GM12878 (cell line): Measurements from ENCODE around the gene NAXE. TPM values are rescaled to one million over a fixed set of nuclear protein-coding genes. Genes with fewer than 3 reads are reported as not detected.

ENCODE experiments used
- ATAC-seq: fragments of 200-7000 bp; cut with Tn5 transposase; 3 replicates; pipeline ENCODE4 v1.9.1; 2020; ENCODE audit warnings: mild to moderate bottlenecking, moderate library complexity
- BruUV-seq: library from RNA; stranded (reverse); fragments of 400-500 nt; replicated peaks from 2 replicates; lab custom pipeline; 2021; lab: Mats Ljungman, UMichigan
- CTCF ChIA-PET: fragments of 300-600 bp; sonication (Branson Sonifier 250); formaldehyde crosslinking; extraction: SDS; loops from one replicate; lab custom pipeline; 2021; ENCODE audit warnings: inconsistent platforms; lab: Yijun Ruan, JAX
- POLR2A ChIA-PET: fragments of 350-600 bp; formaldehyde crosslinking; extraction: SDS; loops from one replicate; lab custom pipeline; 2021; ENCODE audit warnings: inconsistent platforms; lab: Charles Lee
- RAD21 ChIA-PET: fragments of 300-600 bp; sonication (Branson Sonifier 250); formaldehyde crosslinking; loops from one replicate; lab custom pipeline; 2023; ENCODE audit warnings: antibody characterized with exemption; ENCODE audit not compliant: unreplicated experiment; lab: Charles Lee
- SMC1A ChIA-PET: fragments of 300-600 bp; sonication (Branson Sonifier 250); formaldehyde crosslinking; loops from one replicate; lab custom pipeline; 2023; ENCODE audit not compliant: unreplicated experiment, uncharacterized antibody; lab: Charles Lee
- DNase-seq: peaks from one replicate; pipeline ENCODE4 v3.0.0-alpha.2; 2011; ENCODE audit warnings: low read depth, low spot score
- FAIRE-seq: peaks from 3 replicates; lab custom pipeline; 2011; peaks lifted over from hg19 to GRCh38; lab: Jason Lieb, UNC
- H2AFZ ChIP-seq: 2 replicates; pipeline ENCODE4 v1.6.0; 2011; ENCODE audit warnings: low read depth, low read length, control low read depth; ENCODE audit not compliant: control insufficient read depth
- H3K27ac ChIP-seq: 2 replicates; pipeline ENCODE4 v1.5.1; 2011; ENCODE audit warnings: control low read depth; ENCODE audit not compliant: control insufficient read depth, insufficient read depth
- H3K27me3 ChIP-seq, 2 experiments: replicated peaks in 1 of 2; 2 replicates each; pipeline versions ENCODE4 v1.6.0 to v1.6.1; 2011; ENCODE audit warnings: low read length in 1 of 2; ENCODE audit not compliant: control insufficient read depth in 2 of 2, insufficient read depth in 2 of 2
- H3K36me3 ChIP-seq, 2 experiments: 2 replicates each; pipeline ENCODE4 v1.5.1; 2011; ENCODE audit warnings: low read length in 1 of 2; ENCODE audit not compliant: control insufficient read depth in 2 of 2, insufficient read depth in 2 of 2
- H3K4me1 ChIP-seq: 2 replicates; pipeline ENCODE4 v1.6.1; 2011; ENCODE audit warnings: mild to moderate bottlenecking, low read length, moderate library complexity, mixed read lengths; ENCODE audit not compliant: control insufficient read depth, insufficient read depth
- H3K4me2 ChIP-seq: 2 replicates; pipeline ENCODE4 v1.6.0; 2011; ENCODE audit warnings: control low read depth; ENCODE audit not compliant: control insufficient read depth, insufficient read depth
- H3K4me3 ChIP-seq: fragments of 200-600 bp; sonication (generic); 2 replicates; pipeline ENCODE4 v1.5.1; 2016
- H3K79me2 ChIP-seq: 2 replicates; pipeline ENCODE4 v1.6.0; 2011; ENCODE audit warnings: low read length; ENCODE audit not compliant: control insufficient read depth, insufficient read depth
- H3K9ac ChIP-seq: 2 replicates; pipeline ENCODE4 v1.8.0; 2011; ENCODE audit warnings: low read length, control low read depth, mixed read lengths; ENCODE audit not compliant: control insufficient read depth, insufficient read depth
- H3K9me3 ChIP-seq: replicated peaks from 3 replicates; pipeline ENCODE4 v1.5.1; 2011; ENCODE audit warnings: mild to moderate bottlenecking, low read length; ENCODE audit not compliant: control insufficient read depth, insufficient read depth
- H4K20me1 ChIP-seq: 2 replicates; pipeline ENCODE4 v1.6.0; 2011; ENCODE audit not compliant: control insufficient read depth, insufficient read depth
- DPF2 ChIP-seq: fragments of 450-650 bp; IDR thresholded peaks from 2 replicates; pipeline ENCODE4 v1.6.1; 2017; ENCODE audit warnings: mild to moderate bottlenecking
- EGR1 ChIP-seq, 2 experiments: IDR thresholded peaks; 1 replicate in 1 of 2; 2 replicates in 1 of 2; pipeline ENCODE4 v1.6.1; 2011 to 2012; ENCODE audit warnings: low read depth in 2 of 2, low read length in 2 of 2, borderline replicate concordance in 1 of 2, mild to moderate bottlenecking in 1 of 2, moderate library complexity in 1 of 2
- ETV6 ChIP-seq, 2 experiments: fragments of 450-650 bp in 1 of 2; IDR thresholded peaks in 1 of 2; conservative IDR thresholded peaks in 1 of 2; 2 replicates each; pipeline ENCODE4 v1.6.1; 2014; ENCODE audit warnings: antibody characterized with exemption in 1 of 2, borderline replicate concordance in 1 of 2, low read depth in 1 of 2, mild to moderate bottlenecking in 1 of 2, moderate library complexity in 1 of 2
- FOS ChIP-seq: IDR thresholded peaks from 3 replicates; pipeline ENCODE4 v1.6.1; 2011; ENCODE audit warnings: borderline replicate concordance; ENCODE audit not compliant: insufficient read length; ENCODE audit errors: extremely low read depth
- KLF5 ChIP-seq: fragments of 450-650 bp; IDR thresholded peaks from 2 replicates; pipeline ENCODE4 v1.6.1; 2014; ENCODE audit warnings: mild to moderate bottlenecking; ENCODE audit not compliant: partially characterized antibody
- NR2C2 ChIP-seq: IDR thresholded peaks from 2 replicates; pipeline ENCODE4 v1.6.1; 2011; ENCODE audit warnings: borderline replicate concordance, low read depth; ENCODE audit not compliant: control insufficient read depth, insufficient read length
- NRF1 ChIP-seq: conservative IDR thresholded peaks from 2 replicates; pipeline ENCODE4 v1.6.1; 2011; ENCODE audit warnings: mild to moderate bottlenecking, low read depth, low read length, improper control_type of control experiment
- POLR2AphosphoS5 ChIP-seq: IDR thresholded peaks from 2 replicates; pipeline ENCODE4 v1.6.1; 2011; ENCODE audit warnings: mild to moderate bottlenecking, low read length, inconsistent platforms
- SRF ChIP-seq, 2 experiments: IDR thresholded peaks; 2 replicates each; pipeline ENCODE4 v1.6.1; 2011; ENCODE audit warnings: low read depth in 2 of 2, low read length in 2 of 2, mild to moderate bottlenecking in 1 of 2, moderate library complexity in 1 of 2
- TCF12 ChIP-seq: IDR thresholded peaks from 2 replicates; pipeline ENCODE4 v1.6.1; 2011; ENCODE audit warnings: low read depth, mild to moderate bottlenecking, low read length
- ZNF217 ChIP-seq: fragments of 450-650 bp; IDR thresholded peaks from 2 replicates; pipeline ENCODE4 v1.6.1; 2017; ENCODE audit warnings: antibody characterized with exemption, mild to moderate bottlenecking
- WGBS: methylation state at CpG from one replicate; pipeline ENCODE4 v1.1.6; 2016; ENCODE audit warnings: low lambda C conversion rate; ENCODE audit not compliant: insufficient replicate concordance, insufficient coverage; ENCODE audit errors: missing lambda C conversion rate; 5-methylcytosine and 5-hydroxymethylcytosine counted together
- in situ Hi-C: fragments of 300-500 bp; cut with MboI; formaldehyde crosslinking; loops from 9 replicates; pipeline ENCODE4 v1.14.3; 2018; ENCODE audit warnings: mixed read lengths
- intact Hi-C: fragments of 100-400 bp; cut with micrococcal nuclease; formaldehyde crosslinking; loops from one replicate; pipeline ENCODE4 v1.14.2; 2022; ENCODE audit not compliant: unreplicated experiment
- polyA plus RNA-seq, 11 experiments: library from polyadenylated mRNA; depleted of rRNA in 4 of 11; unstranded in 6 of 11; stranded (reverse) in 5 of 11; fragments of >200 nt; fragmentation: Nextera tagmentation in 4 of 11; fragmentation: Illumina TruSeq in 1 of 11; extraction: Ambion mirVana in 4 of 11; extraction: Trizol in 1 of 11; gene quantifications; 1 replicate in 1 of 11; 2 replicates in 10 of 11; pipeline versions ENCODE4 v1.2.1 to v1.2.3, GENCODE V29; 2011 to 2016; ENCODE audit warnings: inconsistent platforms in 2 of 11, missing spikeins in 2 of 11, low read depth in 1 of 11
- total RNA-seq, 4 experiments: library from RNA; depleted of rRNA in 3 of 4; stranded (reverse); fragments of >200 nt in 3 of 4; fragmentation: Illumina TruSeq in 1 of 4; extraction: Trizol in 1 of 4; gene quantifications; 2 replicates each; pipeline versions ENCODE4 v1.2.1 to v1.2.3, GENCODE V29; 2013 to 2021
- TF ChIP-seq, protein P1 (sequence below): fragments of 450-650 bp; IDR thresholded peaks from 2 replicates; pipeline ENCODE4 v1.6.1; 2016; ENCODE audit warnings: mild to moderate bottlenecking
- TF ChIP-seq, protein P2 (sequence below): IDR thresholded peaks from 2 replicates; pipeline ENCODE4 v1.6.1; 2012; ENCODE audit warnings: low read depth, low read length, improper control_type of control experiment
- TF ChIP-seq, protein P3 (sequence below): fragments of 450-650 bp; IDR thresholded peaks from 2 replicates; pipeline ENCODE4 v1.6.1; 2017; ENCODE audit warnings: antibody characterized with exemption, mild to moderate bottlenecking, moderate library complexity
- TF ChIP-seq, protein P4 (sequence below): IDR thresholded peaks from 2 replicates; pipeline ENCODE4 v1.6.1; 2012; ENCODE audit warnings: low read depth, low read length, improper control_type of control experiment

The NAXE gene
- total and polyA plus RNA-seq, 10 of the 15 experiments (the other 5 are each of a cell fraction or from before 2014, with no cell fraction given): 17.8 to 93.3 (median 68.8) TPM

DNA sequence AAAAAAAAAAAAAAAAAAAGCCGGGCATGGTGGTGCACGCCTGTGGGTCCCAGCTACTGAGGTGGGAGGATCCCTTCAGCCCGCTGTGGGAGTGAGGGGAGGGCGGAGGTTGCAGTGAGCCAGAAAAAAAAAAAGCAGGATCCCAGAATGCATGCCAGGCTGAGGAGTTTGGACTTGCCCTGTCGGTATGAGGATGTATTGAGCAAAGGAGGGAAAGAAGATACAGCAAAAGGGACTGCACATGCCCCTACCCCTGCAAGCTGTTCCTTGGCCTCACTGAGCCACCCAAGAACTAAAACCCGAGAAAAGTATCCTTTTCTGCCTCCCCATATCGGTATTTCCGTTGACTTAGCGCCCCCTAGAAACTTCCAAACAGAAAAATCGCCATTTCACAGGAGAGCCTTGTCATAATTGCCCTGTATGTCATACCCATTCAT, 11.0 kb downstream of the NAXE start:
- no TSS peak for BruUV-seq
- no peak overlapping the region for H3K9ac ChIP-seq
- intact Hi-C loops (loop anchor here (5.0 to 10.0 kb wide), 2 partner anchors 95 to 118 kb away; no protein-coding TSS in a partner anchor), in situ Hi-C loops (loop anchor here (10.0 kb wide), 1 partner anchor 148 kb away; no protein-coding TSS in a partner anchor)
- no peaks in the 10 kb centered on the region for H3K27me3 ChIP-seq
- RAD21 ChIA-PET: interaction anchor here (0.9 to 3.2 kb wide), 3 partner anchors 11 to 216 kb away, joined by 3 to 18 read pairs (median 18); partner anchors contain the start of gene NAXE
- ATAC-seq (no peak; the same call in 2 of the 3 replicates), DNase-seq (no peak), FAIRE-seq (no peak)
- SMC1A ChIA-PET: interaction anchor here (0.6 to 7.7 kb wide), 5 partner anchors 11 to 244 kb away, joined by 3 to 47 read pairs (median 4); partner anchors contain the start of gene NAXE
- no peaks in the 10 kb centered on the region for H3K9me3 ChIP-seq
- H3K4me2 ChIP-seq: peak overlapping the region; percentile 49; the same call in 1 of the 2 replicates
- CTCF ChIA-PET: interaction anchor here (0.9 to 5.0 kb wide), 6 partner anchors 10 to 156 kb away, joined by 3 to 49 read pairs (median 8); partner anchors contain the start of gene NAXE
- H4K20me1 ChIP-seq: no peaks in the 10 kb centered on the region
- H3K79me2 ChIP-seq: peaks cover 32% of the 10 kb centered on the region
- POLR2A ChIA-PET: interaction anchor here (0.6 to 4.3 kb wide), 4 partner anchors 11 to 205 kb away, joined by 3 to 39 read pairs (median 8); partner anchors contain the start of gene NAXE
- WGBS: 42% methylated on average over 9 of the region's 10 CpGs
- no peak overlapping the region for H3K27ac ChIP-seq
- H3K36me3 ChIP-seq: peaks cover 6% of the 10 kb centered on the region in 2 experiments; a peak in 3 of 4 replicates
- peaks cover 12% of the 10 kb centered on the region for H3K4me1 ChIP-seq
- peak overlapping the region; percentile 17; the same call in 1 of the 2 replicates for H3K4me3 ChIP-seq
- peak overlapping the region; percentile 64 for H2AFZ ChIP-seq
- no peak for TF ChIP-seq NRF1
- TF ChIP-seq, protein P1, sequence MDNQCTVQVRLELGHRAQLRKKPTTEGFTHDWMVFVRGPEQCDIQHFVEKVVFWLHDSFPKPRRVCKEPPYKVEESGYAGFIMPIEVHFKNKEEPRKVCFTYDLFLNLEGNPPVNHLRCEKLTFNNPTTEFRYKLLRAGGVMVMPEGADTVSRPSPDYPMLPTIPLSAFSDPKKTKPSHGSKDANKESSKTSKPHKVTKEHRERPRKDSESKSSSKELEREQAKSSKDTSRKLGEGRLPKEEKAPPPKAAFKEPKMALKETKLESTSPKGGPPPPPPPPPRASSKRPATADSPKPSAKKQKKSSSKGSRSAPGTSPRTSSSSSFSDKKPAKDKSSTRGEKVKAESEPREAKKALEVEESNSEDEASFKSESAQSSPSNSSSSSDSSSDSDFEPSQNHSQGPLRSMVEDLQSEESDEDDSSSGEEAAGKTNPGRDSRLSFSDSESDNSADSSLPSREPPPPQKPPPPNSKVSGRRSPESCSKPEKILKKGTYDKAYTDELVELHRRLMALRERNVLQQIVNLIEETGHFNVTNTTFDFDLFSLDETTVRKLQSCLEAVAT: no peak
- TF ChIP-seq, protein P2, sequence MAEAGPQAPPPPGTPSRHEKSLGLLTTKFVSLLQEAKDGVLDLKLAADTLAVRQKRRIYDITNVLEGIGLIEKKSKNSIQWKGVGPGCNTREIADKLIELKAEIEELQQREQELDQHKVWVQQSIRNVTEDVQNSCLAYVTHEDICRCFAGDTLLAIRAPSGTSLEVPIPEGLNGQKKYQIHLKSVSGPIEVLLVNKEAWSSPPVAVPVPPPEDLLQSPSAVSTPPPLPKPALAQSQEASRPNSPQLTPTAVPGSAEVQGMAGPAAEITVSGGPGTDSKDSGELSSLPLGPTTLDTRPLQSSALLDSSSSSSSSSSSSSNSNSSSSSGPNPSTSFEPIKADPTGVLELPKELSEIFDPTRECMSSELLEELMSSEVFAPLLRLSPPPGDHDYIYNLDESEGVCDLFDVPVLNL: no peak
- TF ChIP-seq DPF2: no peak
- TF ChIP-seq POLR2AphosphoS5: no peak
- TF ChIP-seq KLF5: no peak
- no peak for TF ChIP-seq TCF12
- TF ChIP-seq FOS: no peak
- TF ChIP-seq ZNF217: no peak
- TF ChIP-seq EGR1 (IDR thresholded peaks at IDR 0.05; ENCODE audit: borderline replicate concordance in 1 of 2, low read depth in 2 of 2, low read length in 2 of 2): no peak
- TF ChIP-seq SRF (IDR thresholded peaks at IDR 0.05; ENCODE audit: low read depth in 2 of 2, low read length in 2 of 2): peak; percentile 64 to 95; a peak in 3 of 4 replicates
- TF ChIP-seq, protein P3, sequence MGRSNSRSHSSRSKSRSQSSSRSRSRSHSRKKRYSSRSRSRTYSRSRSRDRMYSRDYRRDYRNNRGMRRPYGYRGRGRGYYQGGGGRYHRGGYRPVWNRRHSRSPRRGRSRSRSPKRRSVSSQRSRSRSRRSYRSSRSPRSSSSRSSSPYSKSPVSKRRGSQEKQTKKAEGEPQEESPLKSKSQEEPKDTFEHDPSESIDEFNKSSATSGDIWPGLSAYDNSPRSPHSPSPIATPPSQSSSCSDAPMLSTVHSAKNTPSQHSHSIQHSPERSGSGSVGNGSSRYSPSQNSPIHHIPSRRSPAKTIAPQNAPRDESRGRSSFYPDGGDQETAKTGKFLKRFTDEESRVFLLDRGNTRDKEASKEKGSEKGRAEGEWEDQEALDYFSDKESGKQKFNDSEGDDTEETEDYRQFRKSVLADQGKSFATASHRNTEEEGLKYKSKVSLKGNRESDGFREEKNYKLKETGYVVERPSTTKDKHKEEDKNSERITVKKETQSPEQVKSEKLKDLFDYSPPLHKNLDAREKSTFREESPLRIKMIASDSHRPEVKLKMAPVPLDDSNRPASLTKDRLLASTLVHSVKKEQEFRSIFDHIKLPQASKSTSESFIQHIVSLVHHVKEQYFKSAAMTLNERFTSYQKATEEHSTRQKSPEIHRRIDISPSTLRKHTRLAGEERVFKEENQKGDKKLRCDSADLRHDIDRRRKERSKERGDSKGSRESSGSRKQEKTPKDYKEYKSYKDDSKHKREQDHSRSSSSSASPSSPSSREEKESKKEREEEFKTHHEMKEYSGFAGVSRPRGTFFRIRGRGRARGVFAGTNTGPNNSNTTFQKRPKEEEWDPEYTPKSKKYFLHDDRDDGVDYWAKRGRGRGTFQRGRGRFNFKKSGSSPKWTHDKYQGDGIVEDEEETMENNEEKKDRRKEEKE: no peak
- TF ChIP-seq, protein P4, sequence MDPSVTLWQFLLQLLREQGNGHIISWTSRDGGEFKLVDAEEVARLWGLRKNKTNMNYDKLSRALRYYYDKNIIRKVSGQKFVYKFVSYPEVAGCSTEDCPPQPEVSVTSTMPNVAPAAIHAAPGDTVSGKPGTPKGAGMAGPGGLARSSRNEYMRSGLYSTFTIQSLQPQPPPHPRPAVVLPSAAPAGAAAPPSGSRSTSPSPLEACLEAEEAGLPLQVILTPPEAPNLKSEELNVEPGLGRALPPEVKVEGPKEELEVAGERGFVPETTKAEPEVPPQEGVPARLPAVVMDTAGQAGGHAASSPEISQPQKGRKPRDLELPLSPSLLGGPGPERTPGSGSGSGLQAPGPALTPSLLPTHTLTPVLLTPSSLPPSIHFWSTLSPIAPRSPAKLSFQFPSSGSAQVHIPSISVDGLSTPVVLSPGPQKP: peak; percentile 71; the same call in 1 of the 2 replicates
- no peak for TF ChIP-seq NR2C2
- no peak for TF ChIP-seq ETV6 (conservative IDR thresholded peaks at IDR 0.05 in 1 of 2, IDR thresholded peaks at IDR 0.05 in 1 of 2; ENCODE audit: borderline replicate concordance in 1 of 2, low read depth in 1 of 2)
